ENCODE results near the gene RHOC.
"Not testable (repeated sequence)": the region's sequence is repeated elsewhere in the genome, so short reads cannot be mapped to it uniquely, and the experiment has no call there.

Gene RHOC

DNA sequence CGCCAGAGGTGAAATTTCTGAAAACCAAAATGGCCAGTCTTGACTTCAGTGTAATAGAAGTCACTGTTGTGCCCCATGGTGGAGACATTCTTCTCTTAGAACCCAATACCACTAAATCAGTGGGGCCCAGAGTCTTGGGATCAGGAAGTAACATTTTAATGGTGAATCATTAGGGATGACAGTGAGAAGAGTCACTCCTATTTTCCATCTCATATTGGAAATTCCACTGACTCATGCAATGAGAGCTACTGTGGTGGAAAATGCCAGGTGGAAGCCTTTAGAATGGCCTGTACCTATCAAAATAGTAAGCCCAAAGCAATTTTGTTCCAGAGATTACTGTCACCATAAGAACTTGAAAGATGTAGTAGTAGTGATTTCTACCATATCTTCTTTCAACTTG lies 28.8 kb upstream of the RHOC start:
- peak; percentile 5 for DNase-seq (ENCODE audit: low read depth)
- H3K4me3 ChIP-seq (ENCODE audit: low read depth, low read length) = no peak overlapping the region
- in situ Hi-C loops (cut with HindIII; ENCODE audit: low sequenced_read_pairs) = no loop called here
- TF ChIP-seq CTCF (IDR thresholded peaks at IDR 0.05; ENCODE audit: low read depth, low read length, missing control alignments) = no peak

DNA sequence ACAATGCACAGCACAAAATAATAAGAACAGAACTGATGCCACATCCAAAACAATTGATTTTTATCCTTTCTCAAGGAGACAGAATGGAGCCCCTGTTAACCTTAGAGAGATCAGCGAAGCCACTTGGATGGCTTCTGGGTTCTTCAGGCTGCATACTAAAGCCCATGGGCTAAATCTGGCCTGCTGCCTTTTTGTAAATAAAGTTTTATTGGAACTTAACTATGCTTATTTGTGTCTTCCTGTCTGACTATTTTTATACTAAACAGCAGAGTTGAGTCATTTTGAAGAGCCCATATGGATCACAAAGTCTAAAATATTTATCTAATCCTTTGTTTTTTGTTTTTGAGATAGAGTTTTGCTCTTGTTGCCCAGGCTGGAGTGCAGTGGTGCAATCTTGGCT lies 24.5 kb upstream of the RHOC start:
- TF ChIP-seq CTCF (IDR thresholded peaks at IDR 0.05; ENCODE audit: low read depth, low read length, missing control alignments) = no peak
- H3K4me3 ChIP-seq (ENCODE audit: low read depth, low read length) = no peak overlapping the region
- in situ Hi-C loops (cut with HindIII; ENCODE audit: low sequenced_read_pairs) = no loop called here
- DNase-seq (ENCODE audit: low read depth) = no peak

DNA sequence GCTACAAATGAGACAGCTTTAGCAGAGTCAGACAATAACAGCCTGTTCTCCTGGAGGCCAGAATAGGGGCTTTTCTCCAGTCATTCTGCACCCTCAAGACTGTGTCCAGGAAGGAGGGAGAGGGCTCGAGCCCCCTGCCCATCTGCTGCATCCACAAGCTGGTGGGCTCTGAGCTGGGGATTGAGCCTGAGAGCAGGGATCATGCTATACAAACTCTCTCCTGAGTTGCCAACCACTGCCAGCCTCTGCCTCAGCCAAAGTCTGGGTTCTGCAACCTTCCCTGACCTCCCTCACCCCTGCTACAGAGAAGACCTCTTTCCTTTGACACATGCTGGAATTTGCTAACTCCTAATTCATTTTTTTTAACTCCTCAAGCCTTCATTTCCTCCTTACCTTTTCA lies 23.0 kb upstream of the RHOC start:
- in situ Hi-C loops (cut with HindIII; ENCODE audit: low sequenced_read_pairs) = no loop called here
- no peak for DNase-seq (ENCODE audit: low read depth)

DNA sequence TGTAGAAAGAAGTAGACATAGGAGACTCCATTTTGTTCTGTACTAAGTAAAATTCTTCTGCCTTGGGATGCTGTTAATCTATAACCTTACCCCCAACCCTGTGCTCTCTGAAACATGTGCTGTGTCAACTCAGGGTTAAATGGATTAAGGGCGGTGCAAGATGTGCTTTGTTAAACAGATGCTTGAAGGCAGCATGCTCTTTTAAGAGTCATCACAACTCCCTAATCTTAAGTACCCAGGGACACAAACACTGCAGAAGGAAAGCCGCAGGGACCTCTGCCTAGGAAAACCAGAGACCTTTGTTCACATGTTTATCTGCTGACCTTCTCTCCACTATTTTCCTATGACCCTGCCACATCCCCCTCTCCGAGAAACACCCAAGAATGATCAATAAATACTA lies 22.1 kb upstream of the RHOC start:
- H3K4me3 ChIP-seq (ENCODE audit: low read depth, low read length); in situ Hi-C loops (cut with HindIII; ENCODE audit: low sequenced_read_pairs); DNase-seq (ENCODE audit: low read depth): not testable (repeated sequence)

More for the DNA sequence above, 23.0 kb upstream of the RHOC start:
- TF ChIP-seq CTCF (IDR thresholded peaks at IDR 0.05; ENCODE audit: low read depth, low read length, missing control alignments) = no peak
- H3K4me3 ChIP-seq (ENCODE audit: low read depth, low read length) = no peak overlapping the region

GRCh38 chr1:112728306-112728971 lies 21.5 kb upstream of the RHOC start:
- H3K4me3 ChIP-seq (ENCODE audit: low read depth, low read length); in situ Hi-C loops (cut with HindIII; ENCODE audit: low sequenced_read_pairs); DNase-seq (ENCODE audit: low read depth): not testable (repeated sequence)

DNA sequence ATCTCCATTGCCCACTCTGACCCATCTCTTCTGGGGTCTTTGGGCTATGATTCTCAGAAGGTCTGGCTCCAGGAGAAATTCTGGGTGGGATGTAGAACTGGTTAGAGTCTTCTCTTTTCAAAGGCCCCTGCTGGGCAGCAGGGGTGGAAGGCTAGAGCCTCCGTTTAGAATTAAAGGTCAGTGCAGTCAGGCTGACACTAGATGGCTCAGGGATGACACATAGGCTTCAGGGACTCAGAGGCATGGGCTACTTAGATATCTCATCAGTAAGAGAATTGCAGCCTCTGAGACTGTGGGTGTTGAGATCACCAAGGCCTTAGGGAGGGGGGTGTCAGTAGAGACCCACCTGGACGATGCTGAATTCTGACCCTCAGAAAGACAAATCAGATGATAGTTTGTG lies 20.8 kb upstream of the RHOC start:
- in situ Hi-C loops (cut with HindIII; ENCODE audit: low sequenced_read_pairs) = no loop called here
- no peak overlapping the region for H3K4me3 ChIP-seq (ENCODE audit: low read depth, low read length)
- no peak for DNase-seq (ENCODE audit: low read depth)
- no peak for TF ChIP-seq CTCF (IDR thresholded peaks at IDR 0.05; ENCODE audit: low read depth, low read length, missing control alignments)

DNA sequence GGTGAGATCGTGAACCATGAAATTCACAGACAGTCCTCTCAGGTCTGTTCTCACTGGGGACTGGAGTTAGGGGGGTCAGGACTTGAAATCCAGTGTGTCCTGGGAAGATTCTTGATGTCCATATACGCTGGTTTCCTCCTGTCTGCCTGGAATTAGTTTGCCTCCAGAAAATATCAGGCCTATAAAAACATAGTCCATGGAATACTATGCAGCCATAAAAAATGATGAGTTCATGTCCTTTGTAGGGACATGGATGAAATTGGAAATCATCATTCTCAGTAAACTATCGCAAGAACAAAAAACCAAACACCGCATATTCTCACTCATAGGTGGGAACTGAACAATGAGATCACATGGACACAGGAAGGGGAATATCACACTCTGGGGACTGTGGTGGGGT lies 17.3 kb upstream of the RHOC start:
- DNase-seq (ENCODE audit: low read depth); in situ Hi-C loops (cut with HindIII; ENCODE audit: low sequenced_read_pairs); H3K4me3 ChIP-seq (ENCODE audit: low read depth, low read length): not testable (repeated sequence)

DNA sequence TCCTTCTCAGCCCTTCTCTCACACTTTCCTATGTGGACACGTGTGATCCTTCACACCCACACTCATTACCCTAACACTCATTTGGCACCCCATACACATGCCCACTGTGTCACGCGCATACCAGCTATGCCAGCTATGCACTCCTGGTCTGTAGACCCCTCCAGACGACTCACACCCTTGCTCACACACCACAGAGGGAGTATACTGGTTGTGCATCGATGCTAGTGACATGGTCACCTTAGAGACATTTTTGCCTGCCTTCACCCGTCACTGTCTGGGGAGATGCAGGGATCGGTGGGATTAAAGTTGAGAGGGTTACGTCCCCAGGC lies 16.5 kb upstream of the RHOC start:
- H3K4me3 ChIP-seq (ENCODE audit: low read depth, low read length) = no peak overlapping the region
- TF ChIP-seq CTCF (IDR thresholded peaks at IDR 0.05; ENCODE audit: low read depth, low read length, missing control alignments) = no peak
- in situ Hi-C loops (cut with HindIII; ENCODE audit: low sequenced_read_pairs) = no loop called here
- DNase-seq (ENCODE audit: low read depth) = no peak

All from astrocyte of the cerebellum (primary cell).